CD4-positive, alpha-beta T cell treated with Interleukin-4 for 4 hours (primary cell): Measurements from ENCODE around the gene ADCYAP1.

Experiments used
- DNase-seq: peaks from one replicate; pipeline ENCODE4 v3.0.0-alpha.2; 2020

Gene ADCYAP1

GRCh38 chr18:911025-911424, 6.4 kb downstream of the ADCYAP1 start:
- DNase-seq = no peak

GRCh38 chr18:911486-911885, 6.8 kb downstream of the ADCYAP1 start:
- no peak for DNase-seq

- no peak for DNase-seq
Observed at GRCh38 chr18:916562-916961, 11.9 kb downstream of the ADCYAP1 start.

GRCh38 chr18:919078-919477, 14.4 kb downstream of the ADCYAP1 start:
- no peak for DNase-seq

- no peak for DNase-seq
Observed at GRCh38 chr18:923144-923866, 18.6 kb downstream of the ADCYAP1 start.

GRCh38 chr18:924987-925386, 20.3 kb downstream of the ADCYAP1 start:
- DNase-seq = no peak

- DNase-seq = no peak
Observed at GRCh38 chr18:926946-927345, 22.3 kb downstream of the ADCYAP1 start.

GRCh38 chr18:933082-933481, 28.4 kb downstream of the ADCYAP1 start:
- DNase-seq = no peak

- DNase-seq = no peak
Observed at GRCh38 chr18:934518-935133, 30.0 kb downstream of the ADCYAP1 start.

- no peak for DNase-seq
Observed at GRCh38 chr18:936941-937340, 32.3 kb downstream of the ADCYAP1 start.

- no peak for DNase-seq
Observed at GRCh38 chr18:939166-939565, 34.5 kb downstream of the ADCYAP1 start.

- no peak for DNase-seq
Observed at GRCh38 chr18:939958-940357, 35.3 kb downstream of the ADCYAP1 start.

GRCh38 chr18:941331-941730, 36.7 kb downstream of the ADCYAP1 start:
- no peak for DNase-seq

- no peak for DNase-seq
Observed at GRCh38 chr18:944440-944839, 39.8 kb downstream of the ADCYAP1 start.

GRCh38 chr18:949724-950631, 45.3 kb downstream of the ADCYAP1 start:
- DNase-seq = no peak

- DNase-seq = no peak
Observed at GRCh38 chr18:950882-951495, 46.3 kb downstream of the ADCYAP1 start.

- no peak for DNase-seq
Observed at GRCh38 chr18:955384-956066, 50.9 kb downstream of the ADCYAP1 start.

GRCh38 chr18:957829-958228, 53.2 kb downstream of the ADCYAP1 start:
- no peak for DNase-seq

- DNase-seq = no peak
Observed at GRCh38 chr18:959854-960253, 55.2 kb downstream of the ADCYAP1 start.
